Nephron progenitor cell (in vitro differentiated cells): ENCODE data around the gene PAQR7.

Experiments
- DNase-seq: peaks from one replicate; pipeline ENCODE4 v3.0.0; 2021
- H3K27ac Mint-ChIP-seq: 2 replicates; pipeline ENCODE4 v1.8.0; 2021; ENCODE audit warnings: mild to moderate bottlenecking, moderate library complexity, mixed read lengths
- H3K27me3 Mint-ChIP-seq: 2 replicates; pipeline ENCODE4 v1.8.0; 2021; ENCODE audit warnings: mild to moderate bottlenecking, low read depth, mixed read lengths; ENCODE audit not compliant: poor library complexity
- H3K36me3 Mint-ChIP-seq: 2 replicates; pipeline ENCODE4 v1.8.0; 2021; ENCODE audit warnings: low read depth, mixed read lengths
- H3K4me1 Mint-ChIP-seq: 2 replicates; pipeline ENCODE4 v1.8.0; 2021; ENCODE audit warnings: mixed read lengths
- H3K4me3 Mint-ChIP-seq: 2 replicates; pipeline ENCODE4 v1.8.0; 2021; ENCODE audit warnings: mild to moderate bottlenecking, moderate library complexity, mixed read lengths
- H3K9me3 Mint-ChIP-seq: 2 replicates; pipeline ENCODE4 v1.8.0; 2021; ENCODE audit warnings: mild to moderate bottlenecking, moderate library complexity, mixed read lengths
- CTCF ChIP-seq: fragments of 200-600 bp; sonication (generic); IDR thresholded peaks from 2 replicates; pipeline ENCODE4 v1.5.0; 2021; ENCODE audit warnings: antibody characterized with exemption

PAQR7 gene

GRCh38 chr1:25819491-25820246 is 55.8 kb downstream of the PAQR7 start, which contains the start of gene MTFR1L:
Gene MTFR1L, plus strand, starts transcription at chr1:25819954. Its CDS starts 3,151 bp downstream, at chr1:25823105.
- Mint-ChIP-seq H3K4me1 (peaks cover 42% of the 10 kb centered on the region), H3K27ac (peak within 1 kb of the TSS; percentile 99), H3K36me3 (no peaks in the 10 kb centered on the region), H3K27me3 (peaks cover 3% of the 10 kb centered on the region), H3K4me3 (peak within 1 kb of the TSS; percentile 99), H3K9me3 (no peaks in the 10 kb centered on the region)
- TF ChIP-seq CTCF, result no peak
- peak; percentile 88 for DNase-seq

- no peak for DNase-seq
- Mint-ChIP-seq H3K36me3 (no peaks in the 10 kb centered on the region), H3K27ac (peak overlapping the region; percentile 99), H3K9me3 (no peaks in the 10 kb centered on the region), H3K4me3 (peak overlapping the region; percentile 99), H3K27me3 (peaks cover 3% of the 10 kb centered on the region), H3K4me1 (peaks cover 42% of the 10 kb centered on the region)
- TF ChIP-seq CTCF, result no peak
These were observed 56.9 kb downstream of the PAQR7 start for GRCh38 chr1:25818569-25818968.

GRCh38 chr1:25817840-25818501 is 57.5 kb downstream of the PAQR7 start:
- Mint-ChIP-seq H3K27ac (peak overlapping the region; percentile 60), H3K4me1 (peaks cover 42% of the 10 kb centered on the region), H3K36me3 (no peaks in the 10 kb centered on the region), H3K9me3 (no peaks in the 10 kb centered on the region), H3K27me3 (peaks cover under 1% of the 10 kb centered on the region), H3K4me3 (peak overlapping the region; percentile 99)
- no peak for TF ChIP-seq CTCF
- no peak for DNase-seq

GRCh38 chr1:25816112-25816718 is 59.3 kb downstream of the PAQR7 start:
- H3K4me1 Mint-ChIP-seq, result peaks cover 30% of the 10 kb centered on the region
- no peaks in the 10 kb centered on the region for H3K27me3 Mint-ChIP-seq
- H3K36me3 Mint-ChIP-seq, result no peaks in the 10 kb centered on the region
- no peak for TF ChIP-seq CTCF
- no peaks in the 10 kb centered on the region for H3K9me3 Mint-ChIP-seq
- DNase-seq, result no peak
- no peak overlapping the region for H3K4me3 Mint-ChIP-seq
- no peak overlapping the region for H3K27ac Mint-ChIP-seq

GRCh38 chr1:25815208-25816111 is 60.0 kb downstream of the PAQR7 start:
- Mint-ChIP-seq H3K4me1 (peaks cover 22% of the 10 kb centered on the region), H3K36me3 (no peaks in the 10 kb centered on the region), H3K4me3 (no peak overlapping the region), H3K9me3 (no peaks in the 10 kb centered on the region), H3K27me3 (no peaks in the 10 kb centered on the region), H3K27ac (no peak overlapping the region)
- no peak for DNase-seq
- no peak for TF ChIP-seq CTCF
